Natural killer cell (primary cell): Measurements from ENCODE around the gene IL3RA. TPM values are rescaled to one million over a fixed set of nuclear protein-coding genes. Genes with fewer than 3 reads are reported as not detected.
A peak's percentile ranks its signal among the peaks of the same experiment; 100 is the strongest.

ENCODE experiments used
- ATAC-seq, 3 donors: fragments of 150-1000 bp in 2 of 3; fragments of 200-7000 bp in 1 of 3; cut with Tn5 transposase; 1 replicate in 1 of 3; 2 replicates in 2 of 3; pipeline ENCODE4 v1.10.0; 2021; ENCODE audit warnings: mild to moderate bottlenecking in 2 of 3, moderate library complexity in 2 of 3
- DNase-seq, 2 donors: peaks; one replicate each; pipeline versions ENCODE4 v3.0.0 to v3.0.0-alpha.2; 2013 to 2021; ENCODE audit warnings: mixed read lengths in 1 of 2
- H3K27ac ChIP-seq: one replicate; pipeline ENCODE4 v1.5.1; 2013; ENCODE audit warnings: mild to moderate bottlenecking, low read length
- H3K27me3 ChIP-seq: one replicate; pipeline ENCODE4 v1.6.1; 2013; ENCODE audit warnings: low read length; ENCODE audit not compliant: control insufficient read depth, insufficient read depth
- H3K36me3 ChIP-seq: one replicate; pipeline ENCODE4 v1.6.1; 2013; ENCODE audit warnings: low read length; ENCODE audit not compliant: control insufficient read depth, insufficient read depth
- H3K4me1 ChIP-seq: one replicate; pipeline ENCODE4 v1.6.1; 2013; ENCODE audit warnings: low read length; ENCODE audit not compliant: control insufficient read depth, insufficient read depth
- H3K4me3 ChIP-seq: one replicate; pipeline ENCODE4 v1.5.1; 2013; ENCODE audit warnings: low read length
- H3K9me3 ChIP-seq: one replicate; pipeline ENCODE4 v1.6.1; 2013; ENCODE audit warnings: low read length; ENCODE audit not compliant: control insufficient read depth, insufficient read depth
- H3K27ac Mint-ChIP-seq, 2 donors: one replicate each; pipeline ENCODE4 v1.8.0; 2022; ENCODE audit warnings: mild to moderate bottlenecking in 2 of 2, mixed read lengths in 2 of 2, moderate library complexity in 1 of 2
- H3K27me3 Mint-ChIP-seq, 2 donors: one replicate each; pipeline ENCODE4 v1.8.0; 2022; ENCODE audit warnings: low read depth in 2 of 2, mixed read lengths in 2 of 2
- H3K36me3 Mint-ChIP-seq: one replicate; pipeline ENCODE4 v1.8.0; 2022; ENCODE audit warnings: mixed read lengths
- H3K4me1 Mint-ChIP-seq, 2 donors: one replicate each; pipeline ENCODE4 v1.8.0; 2022; ENCODE audit warnings: mixed read lengths in 2 of 2
- H3K4me3 Mint-ChIP-seq: one replicate; pipeline ENCODE4 v1.8.0; 2022; ENCODE audit warnings: mild to moderate bottlenecking, moderate library complexity, mixed read lengths
- H3K9me3 Mint-ChIP-seq, 2 donors: one replicate each; pipeline ENCODE4 v1.8.0; 2022; ENCODE audit warnings: mixed read lengths in 2 of 2
- WGBS: methylation state at CpG from one replicate; pipeline ENCODE4 v1.1.7; 2013; ENCODE audit warnings: missing lambda C conversion rate; ENCODE audit not compliant: insufficient coverage; 5-methylcytosine and 5-hydroxymethylcytosine counted together
- intact Hi-C: fragments of 100-400 bp; cut with micrococcal nuclease; formaldehyde crosslinking; loops from one replicate; pipeline ENCODE4 v1.14.2; 2022
- total RNA-seq, 4 donors: library from RNA; stranded (reverse); fragments of 120-200 nt in 1 of 4; gene quantifications; one replicate each; pipeline versions ENCODE4 v1.2.3 to v1.2.4, GENCODE V29; 2013 to 2022
- TF ChIP-seq, protein P1 (sequence below): fragments of 200-600 bp; IDR thresholded peaks from one replicate; pipeline ENCODE4 v1.8.0; 2022; ENCODE audit warnings: antibody characterized with exemption

The IL3RA gene
- total RNA-seq, 3 donors from 2014 or later (not counting 1 experiment from before 2014, with no cell fraction given), result 3.3 to 97.9 (median 4.4) TPM

DNA sequence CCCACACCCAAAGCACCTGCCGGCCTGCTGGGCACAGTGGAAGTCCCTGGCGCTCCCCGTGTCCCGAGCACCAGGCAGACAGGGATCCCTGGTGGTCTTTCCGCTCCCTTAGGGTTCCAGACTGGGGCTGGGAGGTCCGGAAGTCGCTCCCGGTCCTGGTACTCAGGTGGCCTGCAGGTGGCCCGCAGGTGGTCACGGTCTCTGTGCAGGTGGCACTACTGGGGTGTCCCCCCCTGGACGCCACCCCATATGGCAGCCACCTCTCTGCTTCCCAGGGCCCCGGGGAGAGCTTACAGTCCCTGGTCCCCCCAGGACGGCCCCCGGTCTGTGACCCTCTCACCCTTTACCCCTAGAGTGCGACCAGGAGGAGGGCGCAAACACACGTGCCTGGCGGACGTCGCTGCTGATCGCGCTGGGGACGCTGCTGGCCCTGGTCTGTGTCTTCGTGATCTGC is 41.7 kb downstream of the IL3RA start:
- Histone ChIP-seq H3K4me1 (no peaks in the 10 kb centered on the region), H3K27ac (no peak overlapping the region), H3K4me3 (no peak overlapping the region), H3K27me3 (no peaks in the 10 kb centered on the region), H3K9me3 (no peaks in the 10 kb centered on the region), H3K36me3 (no peaks in the 10 kb centered on the region)
- Mint-ChIP-seq H3K36me3 (no peaks in the 10 kb centered on the region), H3K27me3 (no peaks in the 10 kb centered on the region), H3K9me3 (no peaks in the 10 kb centered on the region), H3K27ac (no peak overlapping the region), H3K4me3 (no peak overlapping the region), H3K4me1 (no peaks in the 10 kb centered on the region)
- TF ChIP-seq, protein P1, sequence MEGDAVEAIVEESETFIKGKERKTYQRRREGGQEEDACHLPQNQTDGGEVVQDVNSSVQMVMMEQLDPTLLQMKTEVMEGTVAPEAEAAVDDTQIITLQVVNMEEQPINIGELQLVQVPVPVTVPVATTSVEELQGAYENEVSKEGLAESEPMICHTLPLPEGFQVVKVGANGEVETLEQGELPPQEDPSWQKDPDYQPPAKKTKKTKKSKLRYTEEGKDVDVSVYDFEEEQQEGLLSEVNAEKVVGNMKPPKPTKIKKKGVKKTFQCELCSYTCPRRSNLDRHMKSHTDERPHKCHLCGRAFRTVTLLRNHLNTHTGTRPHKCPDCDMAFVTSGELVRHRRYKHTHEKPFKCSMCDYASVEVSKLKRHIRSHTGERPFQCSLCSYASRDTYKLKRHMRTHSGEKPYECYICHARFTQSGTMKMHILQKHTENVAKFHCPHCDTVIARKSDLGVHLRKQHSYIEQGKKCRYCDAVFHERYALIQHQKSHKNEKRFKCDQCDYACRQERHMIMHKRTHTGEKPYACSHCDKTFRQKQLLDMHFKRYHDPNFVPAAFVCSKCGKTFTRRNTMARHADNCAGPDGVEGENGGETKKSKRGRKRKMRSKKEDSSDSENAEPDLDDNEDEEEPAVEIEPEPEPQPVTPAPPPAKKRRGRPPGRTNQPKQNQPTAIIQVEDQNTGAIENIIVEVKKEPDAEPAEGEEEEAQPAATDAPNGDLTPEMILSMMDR, result no peak
- DNase-seq, result no peak
- peak in 2 of 3 donors; percentile 12 to 35 for ATAC-seq
- intact Hi-C loops, result no loop called here
- WGBS, result 96% methylated on average over 24 of the region's 24 CpGs

- TF ChIP-seq, protein P1, result no peak
- WGBS, result 83% methylated on average over 20 of the region's 20 CpGs
- H3K36me3 ChIP-seq, result peaks cover 12% of the 10 kb centered on the region
- ATAC-seq (no peak), DNase-seq (peak in 1 of 2 donors; percentile 14)
- Mint-ChIP-seq H3K36me3 (no peaks in the 10 kb centered on the region), H3K4me1 (no peaks in the 10 kb centered on the region), H3K9me3 (no peaks in the 10 kb centered on the region), H3K27ac (peak overlapping the region in 1 of 2 donors; percentile 11), H3K4me3 (no peak overlapping the region), H3K27me3 (no peaks in the 10 kb centered on the region)
- H3K4me3 ChIP-seq, result no peak overlapping the region
- intact Hi-C loops, result no loop called here
- no peaks in the 10 kb centered on the region for H3K9me3 ChIP-seq
- no peaks in the 10 kb centered on the region for H3K4me1 ChIP-seq
- no peaks in the 10 kb centered on the region for H3K27me3 ChIP-seq
- H3K27ac ChIP-seq, result no peak overlapping the region
Measured at GRCh38 chrX:1380672-1381233, 44.2 kb downstream of the IL3RA start.

GRCh38 chrX:1384658-1385252 is 48.2 kb downstream of the IL3RA start:
- Histone ChIP-seq H3K4me3 (no peak overlapping the region), H3K9me3 (no peaks in the 10 kb centered on the region), H3K27ac (no peak overlapping the region), H3K27me3 (no peaks in the 10 kb centered on the region), H3K36me3 (peaks cover 50% of the 10 kb centered on the region), H3K4me1 (no peaks in the 10 kb centered on the region)
- intact Hi-C loops, result no loop called here
- H3K9me3 Mint-ChIP-seq, result no peaks in the 10 kb centered on the region
- WGBS, result 95% methylated on average over 18 of the region's 18 CpGs
- no peaks in the 10 kb centered on the region for H3K36me3 Mint-ChIP-seq
- H3K4me1 Mint-ChIP-seq, result peaks cover 17 to 22% of the 10 kb centered on the region in 2 donors
- no peak overlapping the region for H3K4me3 Mint-ChIP-seq
- DNase-seq (no peak), ATAC-seq (no peak)
- H3K27ac Mint-ChIP-seq, result no peak overlapping the region
- TF ChIP-seq, protein P1, result no peak
- H3K27me3 Mint-ChIP-seq, result no peaks in the 10 kb centered on the region
